Measurements from ENCODE around the gene OR10H5. TPM values are rescaled to one million over a fixed set of nuclear protein-coding genes. Genes with fewer than 3 reads are reported as not detected.
"Not testable (repeated sequence)": the region's sequence is repeated elsewhere in the genome, so short reads cannot be mapped to it uniquely, and the experiment has no call there.

Gene OR10H5
- total RNA-seq, 2 donors from 2014 or later: not detected

DNA sequence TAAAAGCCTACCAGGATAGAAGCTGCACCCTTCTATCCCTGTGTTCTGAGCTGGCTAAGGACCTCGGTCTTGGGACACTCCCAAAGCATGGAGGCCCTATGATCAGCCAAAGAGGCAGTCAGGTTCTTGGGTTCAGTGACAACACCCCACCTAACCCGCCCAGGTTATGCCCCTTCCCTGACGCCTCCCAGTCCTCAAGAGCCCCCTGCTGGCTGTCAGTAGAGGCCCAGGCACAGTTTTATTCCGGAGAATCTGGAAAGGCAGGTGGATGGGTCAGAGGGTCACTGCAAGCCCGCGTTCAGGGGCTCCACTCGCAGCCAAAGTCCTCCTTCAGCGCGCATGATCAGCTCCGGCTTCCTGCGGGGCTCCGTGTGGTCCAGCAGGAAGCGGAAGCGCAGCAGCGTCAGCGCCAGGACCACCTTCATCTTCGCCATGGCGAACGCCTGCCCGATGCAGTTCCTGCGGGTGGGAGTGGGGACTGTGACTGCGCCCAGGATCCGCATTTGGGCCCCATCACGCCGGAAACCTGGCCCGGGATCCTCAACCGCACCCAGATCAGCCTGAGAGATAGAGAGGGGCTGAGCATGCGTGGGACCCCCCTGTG lies 27.4 kb upstream of the OR10H5 start:
- TF ChIP-seq, protein P1, sequence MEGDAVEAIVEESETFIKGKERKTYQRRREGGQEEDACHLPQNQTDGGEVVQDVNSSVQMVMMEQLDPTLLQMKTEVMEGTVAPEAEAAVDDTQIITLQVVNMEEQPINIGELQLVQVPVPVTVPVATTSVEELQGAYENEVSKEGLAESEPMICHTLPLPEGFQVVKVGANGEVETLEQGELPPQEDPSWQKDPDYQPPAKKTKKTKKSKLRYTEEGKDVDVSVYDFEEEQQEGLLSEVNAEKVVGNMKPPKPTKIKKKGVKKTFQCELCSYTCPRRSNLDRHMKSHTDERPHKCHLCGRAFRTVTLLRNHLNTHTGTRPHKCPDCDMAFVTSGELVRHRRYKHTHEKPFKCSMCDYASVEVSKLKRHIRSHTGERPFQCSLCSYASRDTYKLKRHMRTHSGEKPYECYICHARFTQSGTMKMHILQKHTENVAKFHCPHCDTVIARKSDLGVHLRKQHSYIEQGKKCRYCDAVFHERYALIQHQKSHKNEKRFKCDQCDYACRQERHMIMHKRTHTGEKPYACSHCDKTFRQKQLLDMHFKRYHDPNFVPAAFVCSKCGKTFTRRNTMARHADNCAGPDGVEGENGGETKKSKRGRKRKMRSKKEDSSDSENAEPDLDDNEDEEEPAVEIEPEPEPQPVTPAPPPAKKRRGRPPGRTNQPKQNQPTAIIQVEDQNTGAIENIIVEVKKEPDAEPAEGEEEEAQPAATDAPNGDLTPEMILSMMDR (IDR thresholded peaks at IDR 0.05): peak in 1 of 2 donors; percentile 39
- H3K4me1 ChIP-seq: no peaks in the 10 kb centered on the region
- no peaks in the 10 kb centered on the region for H3K27me3 ChIP-seq
- H3K4me3 ChIP-seq: no peak overlapping the region
- no peaks in the 10 kb centered on the region for H3K36me3 ChIP-seq
- DNase-seq (ENCODE audit: low spot score): no peak
- no peaks in the 10 kb centered on the region for H3K9me3 ChIP-seq
- no peak overlapping the region for H3K27ac ChIP-seq

GRCh38 chr19:15769586-15769985 lies 17.9 kb upstream of the OR10H5 start:
- DNase-seq (ENCODE audit: low spot score): no peak
- H3K4me3 ChIP-seq: no peak overlapping the region
- peaks cover 0 to 5% of the 10 kb centered on the region in 2 donors for H3K9me3 ChIP-seq
- H3K27ac ChIP-seq: no peak overlapping the region
- H3K27me3 ChIP-seq: no peaks in the 10 kb centered on the region
- H3K4me1 ChIP-seq: no peaks in the 10 kb centered on the region
- no peaks in the 10 kb centered on the region for H3K36me3 ChIP-seq
- TF ChIP-seq, protein P1 (IDR thresholded peaks at IDR 0.05): no peak

DNA sequence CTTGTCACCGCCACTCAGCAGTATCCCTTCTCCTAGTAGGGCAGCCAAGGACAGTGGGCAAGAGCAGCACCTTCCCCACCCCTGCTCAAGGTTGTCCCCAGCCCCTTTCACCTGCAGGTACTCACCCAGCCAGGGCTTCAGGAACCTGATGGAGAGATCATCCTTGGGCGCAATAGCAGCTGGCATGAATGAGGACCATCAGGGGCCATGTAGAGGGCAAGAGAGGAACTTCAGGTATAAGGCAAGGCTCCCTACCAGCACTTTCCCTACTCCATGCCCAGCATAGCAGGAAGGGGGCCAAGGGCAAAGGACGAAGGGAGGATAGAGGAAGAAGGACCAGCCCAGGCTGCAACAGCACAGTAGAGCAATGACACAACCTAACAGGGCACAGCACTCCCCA lies 13.3 kb upstream of the OR10H5 start:
- not testable (repeated sequence) for DNase-seq (ENCODE audit: low spot score); H3K4me1 ChIP-seq; H3K27me3 ChIP-seq; H3K9me3 ChIP-seq; H3K4me3 ChIP-seq; H3K27ac ChIP-seq; H3K36me3 ChIP-seq

DNA sequence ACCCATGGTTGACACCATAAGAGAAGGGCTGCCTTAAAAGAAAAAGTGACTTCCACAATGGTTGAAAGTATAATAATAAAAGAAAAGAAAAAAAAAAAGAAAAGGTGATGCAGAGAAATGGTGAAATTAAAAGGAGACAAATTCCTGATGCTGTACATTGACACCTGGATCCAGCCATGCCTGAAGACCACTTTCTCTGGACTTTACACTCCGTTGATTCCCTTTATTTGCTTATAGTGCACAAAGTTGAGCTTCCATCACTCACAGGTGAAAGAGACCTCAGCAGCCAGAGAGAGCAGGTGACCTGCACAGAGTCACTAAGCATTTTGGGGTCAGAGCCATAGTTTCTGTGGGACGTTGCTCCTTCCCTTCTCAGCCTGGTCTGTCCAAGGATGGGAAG lies 12.2 kb upstream of the OR10H5 start:
- Histone ChIP-seq H3K4me1 (peaks cover 0 to 9% of the 10 kb centered on the region in 2 donors), H3K9me3 (no peaks in the 10 kb centered on the region), H3K27ac (no peak overlapping the region), H3K27me3 (no peaks in the 10 kb centered on the region), H3K4me3 (no peak overlapping the region), H3K36me3 (no peaks in the 10 kb centered on the region)
- TF ChIP-seq, protein P1 (IDR thresholded peaks at IDR 0.05): no peak
- DNase-seq (ENCODE audit: low spot score): no peak

- Histone ChIP-seq H3K27me3 (no peaks in the 10 kb centered on the region), H3K4me3 (no peak overlapping the region), H3K36me3 (no peaks in the 10 kb centered on the region), H3K27ac (no peak overlapping the region), H3K9me3 (no peaks in the 10 kb centered on the region), H3K4me1 (peaks cover 0 to 16% of the 10 kb centered on the region in 2 donors)
- TF ChIP-seq, protein P1 (IDR thresholded peaks at IDR 0.05): no peak
- DNase-seq (ENCODE audit: low spot score): no peak
These were observed 11.2 kb upstream of the OR10H5 start for GRCh38 chr19:15776264-15776663.

GRCh38 chr19:15776991-15777970 lies 10.2 kb upstream of the OR10H5 start:
- TF ChIP-seq, protein P1 (IDR thresholded peaks at IDR 0.05): no peak
- no peak overlapping the region for H3K4me3 ChIP-seq
- no peaks in the 10 kb centered on the region for H3K27me3 ChIP-seq
- H3K9me3 ChIP-seq: no peaks in the 10 kb centered on the region
- no peak overlapping the region for H3K27ac ChIP-seq
- H3K4me1 ChIP-seq: peaks cover 0 to 16% of the 10 kb centered on the region in 2 donors
- no peak for DNase-seq (ENCODE audit: low spot score)
- H3K36me3 ChIP-seq: no peaks in the 10 kb centered on the region

Data from right atrium auricular region (tissue), 2 donors.